H1 (cell line): ENCODE results near the gene MESD. TPM values are rescaled to one million over a fixed set of nuclear protein-coding genes. Genes with fewer than 3 reads are reported as not detected.

Experiments used
- CTCF ChIA-PET: fragments of 300-600 bp; sonication (Branson Sonifier 250); formaldehyde crosslinking; loops from one replicate; lab custom pipeline; 2021; ENCODE audit not compliant: partially characterized antibody; lab: Charles Lee
- POLR2A ChIA-PET: fragments of 300-600 bp; sonication (Branson Sonifier 250); formaldehyde crosslinking; loops from one replicate; lab custom pipeline; 2021; ENCODE audit warnings: inconsistent platforms; ENCODE audit not compliant: partially characterized antibody; lab: Charles Lee
- DNase-seq, 2 experiments: peaks; one replicate each; pipeline versions ENCODE4 v3.0.0 to v3.0.0-alpha.2; 2010 to 2022; ENCODE audit warnings: low spot score in 2 of 2, low read depth in 1 of 2, mixed read lengths in 1 of 2
- FAIRE-seq: peaks from 2 replicates; lab custom pipeline; 2011; peaks lifted over from hg19 to GRCh38; lab: Jason Lieb, UNC
- H2AFZ ChIP-seq: 2 replicates; pipeline ENCODE4 v1.8.1; 2012; ENCODE audit warnings: low read length, inconsistent platforms
- H2AK5ac ChIP-seq: 2 replicates; pipeline ENCODE4 v1.6.1; 2013; ENCODE audit warnings: low read depth, low read length
- H2BK120ac ChIP-seq: replicated peaks from 2 replicates; pipeline ENCODE3; 2013; ENCODE audit warnings: low read depth, low read length, inconsistent platforms
- H2BK12ac ChIP-seq: 2 replicates; pipeline ENCODE4 v1.6.1; 2013; ENCODE audit warnings: low read depth, low read length
- H2BK15ac ChIP-seq: 2 replicates; pipeline ENCODE4 v1.6.1; 2013; ENCODE audit warnings: low read length
- H2BK20ac ChIP-seq: 2 replicates; pipeline ENCODE4 v1.6.1; 2013; ENCODE audit warnings: low read length
- H2BK5ac ChIP-seq: 2 replicates; pipeline ENCODE4 v1.6.1; 2013; ENCODE audit warnings: low read depth, low read length
- H3K14ac ChIP-seq: 2 replicates; pipeline ENCODE4 v1.6.1; 2013; ENCODE audit warnings: inconsistent platforms; ENCODE audit not compliant: insufficient read length
- H3K18ac ChIP-seq: 2 replicates; pipeline ENCODE4 v1.6.1; 2013; ENCODE audit warnings: low read length; ENCODE audit errors: extremely low read depth
- H3K23ac ChIP-seq: 2 replicates; pipeline ENCODE4 v1.6.1; 2013; ENCODE audit warnings: inconsistent platforms; ENCODE audit not compliant: insufficient read length
- H3K23me2 ChIP-seq: 2 replicates; pipeline ENCODE4 v1.6.1; 2013; ENCODE audit warnings: low read depth, low read length
- H3K27ac ChIP-seq: 2 replicates; pipeline ENCODE4 v1.6.1; 2011; ENCODE audit warnings: low read depth, low read length, inconsistent platforms
- H3K27me3 ChIP-seq, 4 experiments: replicated peaks in 1 of 4; 1 replicate in 1 of 4; 2 replicates in 3 of 4; pipeline versions ENCODE4 v1.6.1 to v1.8.1; 2011 to 2013; ENCODE audit warnings: low read length in 3 of 4, mild to moderate bottlenecking in 3 of 4, inconsistent platforms in 2 of 4, mixed read lengths in 2 of 4, moderate library complexity in 1 of 4; ENCODE audit not compliant: control insufficient read depth in 3 of 4, insufficient read depth in 3 of 4; ENCODE audit errors: extremely low read depth in 1 of 4
- H3K36me3 ChIP-seq, 4 experiments: 2 replicates each; pipeline versions ENCODE4 v1.6.1 to v1.8.1; 2011 to 2013; ENCODE audit warnings: mild to moderate bottlenecking in 4 of 4, low read length in 3 of 4, moderate library complexity in 2 of 4, control low read depth in 1 of 4, inconsistent platforms in 1 of 4; ENCODE audit not compliant: insufficient read depth in 4 of 4, control insufficient read depth in 2 of 4
- H3K4ac ChIP-seq: replicated peaks from 2 replicates; pipeline ENCODE3; 2013; ENCODE audit warnings: low read length, low read depth, mixed read lengths, inconsistent platforms; ENCODE audit not compliant: insufficient read length
- H3K4me1 ChIP-seq, 4 experiments: replicated peaks in 1 of 4; 1 replicate in 1 of 4; 2 replicates in 3 of 4; pipeline versions ENCODE4 v1.6.1 to v1.8.1; 2011 to 2013; ENCODE audit warnings: low read length in 3 of 4, inconsistent platforms in 2 of 4, mixed read lengths in 1 of 4; ENCODE audit not compliant: insufficient read depth in 4 of 4, control insufficient read depth in 3 of 4
- H3K4me2 ChIP-seq, 2 experiments: 2 replicates each; pipeline versions ENCODE4 v1.6.1 to v1.8.1; 2011 to 2013; ENCODE audit warnings: low read depth in 2 of 2, low read length in 2 of 2, control low read depth in 1 of 2, inconsistent platforms in 1 of 2, mild to moderate bottlenecking in 1 of 2; ENCODE audit not compliant: insufficient read depth in 1 of 2
- H3K4me3 ChIP-seq, 4 experiments: fragments of 200-600, 300-600 bp in 1 of 4; sonication (generic), shearing (Covaris generic), sonication (Bioruptor Twin) in 1 of 4; 2 replicates each; pipeline versions ENCODE4 v1.5.1 to v1.8.1; 2011 to 2016; ENCODE audit warnings: low read length in 4 of 4, low read depth in 3 of 4, control low read depth in 2 of 4, inconsistent platforms in 2 of 4, mild to moderate bottlenecking in 2 of 4, mixed read lengths in 1 of 4, moderate library complexity in 1 of 4; ENCODE audit not compliant: insufficient read depth in 2 of 4; ENCODE audit errors: extremely low read depth in 1 of 4
- H3K56ac ChIP-seq: replicated peaks from 2 replicates; pipeline ENCODE3; 2013; ENCODE audit warnings: low read depth, mild to moderate bottlenecking, mixed read lengths, low read length, inconsistent platforms; ENCODE audit not compliant: insufficient read length
- H3K79me1 ChIP-seq: 2 replicates; pipeline ENCODE4 v1.6.1; 2013; ENCODE audit warnings: low read depth, low read length, control low read depth
- H3K79me2 ChIP-seq, 2 experiments: 2 replicates each; pipeline versions ENCODE4 v1.6.1 to v1.8.1; 2012 to 2013; ENCODE audit warnings: low read length in 2 of 2, mild to moderate bottlenecking in 2 of 2, inconsistent platforms in 1 of 2; ENCODE audit not compliant: insufficient read depth in 2 of 2, control insufficient read depth in 1 of 2
- H3K9ac ChIP-seq, 4 experiments: replicated peaks in 1 of 4; 1 replicate in 1 of 4; 2 replicates in 3 of 4; pipeline versions ENCODE4 v1.6.1 to v1.8.1; 2011 to 2013; ENCODE audit warnings: low read depth in 3 of 4, low read length in 3 of 4, control low read depth in 2 of 4, mild to moderate bottlenecking in 2 of 4, moderate library complexity in 2 of 4, inconsistent platforms in 1 of 4; ENCODE audit errors: extremely low read depth in 1 of 4
- H3K9me3 ChIP-seq, 2 experiments: 2 replicates each; pipeline versions ENCODE4 v1.6.1 to v1.8.1; 2012 to 2013; ENCODE audit warnings: mild to moderate bottlenecking in 2 of 2, moderate library complexity in 2 of 2, control low read depth in 1 of 2, inconsistent platforms in 1 of 2, low read depth in 1 of 2, low read length in 1 of 2, mixed read lengths in 1 of 2; ENCODE audit not compliant: insufficient read depth in 2 of 2
- H4K20me1 ChIP-seq, 2 experiments: replicated peaks in 1 of 2; 2 replicates each; pipeline versions ENCODE3 to v1.8.1; 2011 to 2013; ENCODE audit warnings: inconsistent platforms in 2 of 2, low read length in 2 of 2, mild to moderate bottlenecking in 1 of 2; ENCODE audit not compliant: insufficient read depth in 2 of 2, control insufficient read depth in 1 of 2
- H4K5ac ChIP-seq: 2 replicates; pipeline ENCODE4 v1.6.1; 2013; ENCODE audit warnings: low read length, low read depth, mixed read lengths, inconsistent platforms; ENCODE audit not compliant: insufficient read length
- H4K8ac ChIP-seq: 2 replicates; pipeline ENCODE4 v1.8.0; 2013; ENCODE audit warnings: mild to moderate bottlenecking, moderate library complexity, low read length, inconsistent platforms; ENCODE audit not compliant: insufficient read depth; ENCODE audit errors: extremely low read depth
- H4K91ac ChIP-seq: replicated peaks from 2 replicates; pipeline ENCODE3; 2013; ENCODE audit warnings: low read length, mixed read lengths, inconsistent platforms; ENCODE audit not compliant: insufficient read length
- JUND ChIP-seq: IDR thresholded peaks from 2 replicates; pipeline ENCODE4 v1.6.1; 2011; ENCODE audit warnings: mild to moderate bottlenecking, improper control_type of control experiment, low read length
- RFX5 ChIP-seq: IDR thresholded peaks from 2 replicates; pipeline ENCODE4 v1.6.1; 2011; ENCODE audit warnings: low read depth, low read length, improper control_type of control experiment, borderline replicate concordance
- SAP30 ChIP-seq: fragments of 300-600 bp; sonication (generic); IDR thresholded peaks from 2 replicates; pipeline ENCODE4 v1.7.1; 2012; ENCODE audit warnings: low read length, moderate library complexity, mild to moderate bottlenecking, inconsistent platforms; ENCODE audit not compliant: insufficient read depth, insufficient replicate concordance
- SIRT6 ChIP-seq: IDR thresholded peaks from one replicate; pipeline ENCODE4 v1.7.1; 2012; ENCODE audit warnings: low read length, inconsistent platforms
- SRF ChIP-seq: IDR thresholded peaks from 2 replicates; pipeline ENCODE4 v1.6.1; 2011; ENCODE audit warnings: mild to moderate bottlenecking, low read depth, low read length, moderate library complexity
- TCF12 ChIP-seq: IDR thresholded peaks from 2 replicates; pipeline ENCODE4 v1.6.1; 2011; ENCODE audit warnings: low read depth, mild to moderate bottlenecking, low read length
- ZNF274 ChIP-seq: IDR thresholded peaks from 2 replicates; pipeline ENCODE4 v1.7.0; 2012; ENCODE audit warnings: low read length, borderline replicate concordance; ENCODE audit errors: extremely low read depth
- WGBS, 2 experiments: shearing (Covaris generic) in 1 of 2; methylation state at CpG; one replicate each; pipeline versions ENCODE4 v1.1.6 to v1.1.7; 2013 to 2015; ENCODE audit warnings: low lambda C conversion rate in 2 of 2, mixed read lengths in 2 of 2, inconsistent platforms in 1 of 2, low coverage in 1 of 2, missing lambda C conversion rate in 1 of 2; ENCODE audit not compliant: insufficient replicate concordance in 2 of 2, insufficient coverage in 1 of 2, insufficient read length in 1 of 2; ENCODE audit errors: extremely low coverage in 1 of 2, missing lambda C conversion rate in 1 of 2; 5-methylcytosine and 5-hydroxymethylcytosine counted together
- polyA plus RNA-seq, 7 experiments: library from polyadenylated mRNA; depleted of rRNA in 3 of 7; stranded (reverse) in 5 of 7; unstranded in 2 of 7; fragments of >200 nt in 5 of 7; fragments of 200-250 nt in 2 of 7; gene quantifications; 1 replicate in 5 of 7; 2 replicates in 1 of 7; 4 replicates in 1 of 7; pipeline versions ENCODE4 v1.2.1 to v1.2.3, GENCODE V29; 2011 to 2013; ENCODE audit warnings: missing spikeins in 2 of 7, mixed read lengths in 2 of 7
- total RNA-seq: library from RNA; stranded (reverse); fragmentation: NEBNext Ultra II Directional; extraction: Animal tissue kit (Norgen Biotek cat#: 25700); gene quantifications from 2 replicates; pipeline ENCODE4 v1.2.1, GENCODE V29; 2021
- TF ChIP-seq, protein P1 (sequence below): IDR thresholded peaks from 2 replicates; pipeline ENCODE4 v1.6.1; 2012; ENCODE audit warnings: inconsistent platforms

Gene MESD
- total and polyA plus RNA-seq, 2 of the 8 experiments (the other 6 are each of a cell fraction or from before 2014, with no cell fraction given): 11.0 to 28.3 TPM

DNA sequence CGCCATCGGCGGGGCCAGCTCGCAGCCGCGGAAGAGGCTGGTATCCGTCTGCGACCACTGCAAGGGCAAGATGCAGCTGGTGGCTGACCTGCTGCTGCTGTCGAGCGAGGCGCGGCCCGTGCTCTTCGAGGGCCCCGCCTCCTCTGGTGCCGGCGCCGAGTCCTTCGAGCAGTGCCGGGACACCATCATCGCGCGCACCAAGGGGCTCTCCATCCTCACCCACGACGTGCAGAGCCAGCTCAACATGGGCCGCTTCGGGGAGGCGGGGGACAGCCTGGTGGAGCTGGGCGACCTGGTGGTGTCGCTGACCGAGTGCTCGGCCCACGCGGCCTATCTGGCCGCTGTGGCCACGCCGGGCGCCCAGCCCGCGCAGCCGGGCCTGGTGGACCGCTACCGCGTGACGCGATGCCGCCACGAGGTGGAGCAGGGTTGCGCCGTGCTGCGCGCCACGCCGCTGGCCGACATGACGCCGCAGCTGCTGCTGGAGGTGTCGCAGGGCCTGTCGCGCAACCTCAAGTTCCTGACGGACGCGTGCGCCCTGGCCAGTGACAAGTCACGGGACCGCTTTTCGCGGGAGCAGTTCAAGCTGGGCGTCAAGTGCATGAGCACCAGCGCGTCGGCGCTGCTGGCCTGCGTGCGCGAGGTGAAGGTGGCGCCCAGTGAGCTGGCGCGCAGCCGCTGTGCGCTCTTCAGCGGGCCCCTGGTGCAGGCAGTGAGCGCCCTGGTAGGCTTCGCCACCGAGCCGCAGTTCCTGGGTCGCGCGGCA, 12.9 kb upstream of the MESD start:
- H3K4me2 ChIP-seq: peak overlapping the region; percentile 76 to 80
- H3K27me3 ChIP-seq: peaks cover 0 to 12% (median 9%) of the 10 kb centered on the region in 4 experiments; a peak in 5 of 7 replicates
- H3K14ac ChIP-seq: no peak overlapping the region
- peak overlapping the region; percentile 60; the same call in 1 of the 2 replicates for H2BK5ac ChIP-seq
- peaks cover 2% of the 10 kb centered on the region; the same call in 1 of the 2 replicates for H3K79me1 ChIP-seq
- H2BK15ac ChIP-seq: no peak overlapping the region
- H3K4ac ChIP-seq: no peak overlapping the region
- ChIA-PET POLR2A (interaction anchor here (0.8 to 2.9 kb wide), 12 partner anchors 10 to 264 kb away, joined by 3 to 8 read pairs (median 4); no protein-coding TSS in a partner anchor), CTCF (interaction anchor here (1.2 to 1.8 kb wide), 5 partner anchors 21 to 264 kb away, joined by 3 to 12 read pairs (median 3); partner anchors contain the start of gene CEMIP)
- no peaks in the 10 kb centered on the region for H3K79me2 ChIP-seq
- H3K27ac ChIP-seq: no peak overlapping the region
- no peaks in the 10 kb centered on the region; a peak in 1 of 8 replicates for H3K36me3 ChIP-seq
- H4K5ac ChIP-seq: no peak overlapping the region
- peak overlapping the region; percentile 70 to 90 (median 81) for H3K4me3 ChIP-seq
- peaks cover 0 to 8% (median 5%) of the 10 kb centered on the region in 4 experiments; a peak in 4 of 7 replicates for H3K4me1 ChIP-seq
- peak in 1 of 2 experiments; percentile 65 for DNase-seq
- H3K9me3 ChIP-seq: no peaks in the 10 kb centered on the region; a peak in 1 of 4 replicates
- H3K18ac ChIP-seq: peak overlapping the region; percentile 32; the same call in 1 of the 2 replicates
- H4K8ac ChIP-seq: peak overlapping the region; percentile 14; the same call in 1 of the 2 replicates
- WGBS, 2 experiments: 69% methylated on average over 52 of the region's 89 CpGs; no CpG with 5 or more reads in 1 of the 2 experiments
- H3K23ac ChIP-seq: no peak overlapping the region
- peak overlapping the region in 1 of 4 experiments; percentile 55; a peak in 1 of 7 replicates for H3K9ac ChIP-seq
- no peak overlapping the region; the same call in 1 of the 2 replicates for H2AK5ac ChIP-seq
- no peak overlapping the region for H3K56ac ChIP-seq
- no peak overlapping the region for H2AFZ ChIP-seq
- peaks cover 17% of the 10 kb centered on the region; the same call in 1 of the 2 replicates for H3K23me2 ChIP-seq
- no peak overlapping the region for H4K91ac ChIP-seq
- no peak overlapping the region for H2BK20ac ChIP-seq
- no peak overlapping the region for H2BK120ac ChIP-seq
- FAIRE-seq: no peak
- peaks cover 2 to 8% of the 10 kb centered on the region in 2 experiments for H4K20me1 ChIP-seq
- H2BK12ac ChIP-seq: 0 out of 2 replicates have a peak overlapping the region, but pooled peaks have one; percentile 50
- TF ChIP-seq, protein P1, sequence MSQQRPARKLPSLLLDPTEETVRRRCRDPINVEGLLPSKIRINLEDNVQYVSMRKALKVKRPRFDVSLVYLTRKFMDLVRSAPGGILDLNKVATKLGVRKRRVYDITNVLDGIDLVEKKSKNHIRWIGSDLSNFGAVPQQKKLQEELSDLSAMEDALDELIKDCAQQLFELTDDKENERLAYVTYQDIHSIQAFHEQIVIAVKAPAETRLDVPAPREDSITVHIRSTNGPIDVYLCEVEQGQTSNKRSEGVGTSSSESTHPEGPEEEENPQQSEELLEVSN: peak; percentile 83
- no peak for TF ChIP-seq SRF
- TF ChIP-seq JUND: no peak
- no peak for TF ChIP-seq SAP30
- TF ChIP-seq ZNF274: no peak
- TF ChIP-seq RFX5: no peak
- TF ChIP-seq TCF12: no peak
- no peak for TF ChIP-seq SIRT6
